Cardiac fibroblast (primary cell): ENCODE results near the gene PRPF8.
A peak's percentile ranks its signal among the peaks of the same experiment; 100 is the strongest.

Experiments used
- DNase-seq, 2 donors: peaks; one replicate each; pipeline versions ENCODE4 v3.0.0 to v3.0.0-alpha.2; 2010; ENCODE audit warnings: low read depth in 2 of 2
- H3K4me3 ChIP-seq, 2 donors: replicated peaks in 1 of 2; 1 replicate in 1 of 2; 2 replicates in 1 of 2; pipeline ENCODE4 v1.5.1; 2011; ENCODE audit warnings: low read depth in 2 of 2, low read length in 2 of 2, mild to moderate bottlenecking in 2 of 2, moderate library complexity in 1 of 2
- CTCF ChIP-seq: IDR thresholded peaks from one replicate; pipeline ENCODE4 v1.5.1; 2011; ENCODE audit warnings: low read depth, mild to moderate bottlenecking, low read length, inconsistent platforms

PRPF8 gene

GRCh38 chr17:1623057-1623630, 61.5 kb downstream of the PRPF8 start:
- TF ChIP-seq CTCF, result no peak
- no peak for DNase-seq
- no peak overlapping the region for H3K4me3 ChIP-seq

- DNase-seq, result no peak
- no peak overlapping the region for H3K4me3 ChIP-seq
- no peak for TF ChIP-seq CTCF
Observed at GRCh38 chr17:1621273-1621954, 63.3 kb downstream of the PRPF8 start.

GRCh38 chr17:1620486-1620885, 64.2 kb downstream of the PRPF8 start:
- TF ChIP-seq CTCF, result no peak
- DNase-seq, result no peak
- no peak overlapping the region for H3K4me3 ChIP-seq

- peak; percentile 83 to 89 for DNase-seq
- no peak for TF ChIP-seq CTCF
- no peak overlapping the region for H3K4me3 ChIP-seq
Observed at GRCh38 chr17:1617620-1618174, 67.0 kb downstream of the PRPF8 start.

GRCh38 chr17:1616101-1616500, 68.6 kb downstream of the PRPF8 start:
- no peak for DNase-seq
- H3K4me3 ChIP-seq, result no peak overlapping the region
- no peak for TF ChIP-seq CTCF

GRCh38 chr17:1612400-1612799, 72.3 kb downstream of the PRPF8 start:
- no peak for TF ChIP-seq CTCF
- no peak overlapping the region for H3K4me3 ChIP-seq
- DNase-seq, result no peak
